PC-3 (cell line): ENCODE results near the gene PSG11.
"Not testable (repeated sequence)": the region's sequence is repeated elsewhere in the genome, so short reads cannot be mapped to it uniquely, and the experiment has no call there.

Experiments
- CTCF ChIP-seq: fragments of 300-600 bp; sonication (generic); conservative IDR thresholded peaks from 2 replicates; pipeline ENCODE4 v1.5.1; 2017; ENCODE audit warnings: antibody characterized with exemption, low read depth, mild to moderate bottlenecking, low read length
- EZH2 ChIP-seq: fragments of 300-600 bp; sonication (generic); IDR thresholded peaks from one replicate; pipeline ENCODE4 v1.6.1; 2017; ENCODE audit warnings: antibody characterized with exemption, mild to moderate bottlenecking, low read length; ENCODE audit not compliant: unreplicated experiment

GRCh38 chr19:42988206-42988605 is 38.1 kb downstream of the PSG11 start:
- not testable (repeated sequence) for TF ChIP-seq CTCF, EZH2
